ENCODE data around the gene IL1R2.

GRCh38 chr2:102063941-102064678, 72.3 kb downstream of the IL1R2 start:
- TF ChIP-seq CTCF (IDR thresholded peaks at IDR 0.05) (peak in 1 of 4 experiments; percentile 7), POLR2A (IDR thresholded peaks at IDR 0.05) (no peak), EP300 (IDR thresholded peaks at IDR 0.05) (peak; percentile 64), POLR2AphosphoS5 (IDR thresholded peaks at IDR 0.05) (peak; percentile 100)
